GM12878 (cell line): ENCODE data around the gene TTC16. TPM values are rescaled to one million over a fixed set of nuclear protein-coding genes. Genes with fewer than 3 reads are reported as not detected.

Experiments used
- GABPA ChIP-seq: IDR thresholded peaks from 2 replicates; pipeline ENCODE4 v1.6.1; 2014; ENCODE audit warnings: antibody characterized with exemption, low read depth, mild to moderate bottlenecking, inconsistent platforms
- HDAC2 ChIP-seq: fragments of 200-600 bp; sonication (generic); IDR thresholded peaks from 2 replicates; pipeline ENCODE4 v1.6.1; 2017
- MEF2B ChIP-seq: fragments of 450-650 bp; IDR thresholded peaks from 2 replicates; pipeline ENCODE4 v1.6.1; 2018; ENCODE audit warnings: mild to moderate bottlenecking, moderate library complexity; ENCODE audit not compliant: partially characterized antibody, poor library complexity, severe bottlenecking
- NFXL1 ChIP-seq: fragments of 450-650 bp; IDR thresholded peaks from 2 replicates; pipeline ENCODE4 v1.6.1; 2017; ENCODE audit warnings: antibody characterized with exemption, mild to moderate bottlenecking, borderline replicate concordance
- NR2F1 ChIP-seq: fragments of 450-650 bp; conservative IDR thresholded peaks from 2 replicates; pipeline ENCODE4 v1.6.1; 2017; ENCODE audit warnings: mild to moderate bottlenecking
- RAD21 ChIP-seq: IDR thresholded peaks from 2 replicates; pipeline ENCODE4 v1.6.1; 2011; ENCODE audit warnings: mild to moderate bottlenecking, low read depth, low read length, moderate library complexity; ENCODE audit not compliant: insufficient read depth
- RUNX3 ChIP-seq: IDR thresholded peaks from 2 replicates; pipeline ENCODE4 v1.6.1; 2012; ENCODE audit warnings: low read length, inconsistent platforms
- TCF7 ChIP-seq: IDR thresholded peaks from 2 replicates; pipeline ENCODE4 v1.6.1; 2014; ENCODE audit warnings: antibody characterized with exemption, borderline replicate concordance
- YY1 ChIP-seq: IDR thresholded peaks from 2 replicates; pipeline ENCODE4 v1.6.1; 2011; ENCODE audit warnings: low read depth, mild to moderate bottlenecking, low read length
- ZNF24 ChIP-seq: fragments of 450-650 bp; IDR thresholded peaks from 2 replicates; pipeline ENCODE4 v1.6.1; 2017; ENCODE audit warnings: antibody characterized with exemption, mild to moderate bottlenecking
- polyA plus RNA-seq, 11 experiments: library from polyadenylated mRNA; depleted of rRNA in 4 of 11; unstranded in 6 of 11; stranded (reverse) in 5 of 11; fragments of >200 nt; fragmentation: Nextera tagmentation in 4 of 11; fragmentation: Illumina TruSeq in 1 of 11; extraction: Ambion mirVana in 4 of 11; extraction: Trizol in 1 of 11; gene quantifications; 1 replicate in 1 of 11; 2 replicates in 10 of 11; pipeline versions ENCODE4 v1.2.1 to v1.2.3, GENCODE V29; 2011 to 2016; ENCODE audit warnings: inconsistent platforms in 2 of 11, missing spikeins in 2 of 11, low read depth in 1 of 11
- total RNA-seq, 4 experiments: library from RNA; depleted of rRNA in 3 of 4; stranded (reverse); fragments of >200 nt in 3 of 4; fragmentation: Illumina TruSeq in 1 of 4; extraction: Trizol in 1 of 4; gene quantifications; 2 replicates each; pipeline versions ENCODE4 v1.2.1 to v1.2.3, GENCODE V29; 2013 to 2021
- TF ChIP-seq, protein P1 (sequence below): fragments of 450-650 bp; IDR thresholded peaks from 2 replicates; pipeline ENCODE4 v1.6.1; 2017; ENCODE audit warnings: mild to moderate bottlenecking, moderate library complexity
- TF ChIP-seq, protein P2 (sequence below): IDR thresholded peaks from 2 replicates; pipeline ENCODE4 v1.6.1; 2012; ENCODE audit warnings: mild to moderate bottlenecking, low read depth, low read length
- TF ChIP-seq, protein P3 (sequence below): fragments of 450-650 bp; IDR thresholded peaks from 2 replicates; pipeline ENCODE4 v1.6.1; 2017; ENCODE audit warnings: mild to moderate bottlenecking
- TF ChIP-seq, protein P4 (sequence below): fragments of 150-350 bp; IDR thresholded peaks from 2 replicates; pipeline ENCODE4 v1.6.1; 2014; ENCODE audit warnings: mild to moderate bottlenecking, low read depth, low read length
- TF ChIP-seq, protein P5 (sequence below): fragments of 450-650 bp; IDR thresholded peaks from 2 replicates; pipeline ENCODE4 v1.6.1; 2018; ENCODE audit warnings: borderline replicate concordance, mild to moderate bottlenecking; ENCODE audit not compliant: partially characterized antibody

The TTC16 gene
- total and polyA plus RNA-seq, 10 of the 15 experiments (the other 5 are each of a cell fraction or from before 2014, with no cell fraction given): 0.03 TPM; not detected in 9

DNA sequence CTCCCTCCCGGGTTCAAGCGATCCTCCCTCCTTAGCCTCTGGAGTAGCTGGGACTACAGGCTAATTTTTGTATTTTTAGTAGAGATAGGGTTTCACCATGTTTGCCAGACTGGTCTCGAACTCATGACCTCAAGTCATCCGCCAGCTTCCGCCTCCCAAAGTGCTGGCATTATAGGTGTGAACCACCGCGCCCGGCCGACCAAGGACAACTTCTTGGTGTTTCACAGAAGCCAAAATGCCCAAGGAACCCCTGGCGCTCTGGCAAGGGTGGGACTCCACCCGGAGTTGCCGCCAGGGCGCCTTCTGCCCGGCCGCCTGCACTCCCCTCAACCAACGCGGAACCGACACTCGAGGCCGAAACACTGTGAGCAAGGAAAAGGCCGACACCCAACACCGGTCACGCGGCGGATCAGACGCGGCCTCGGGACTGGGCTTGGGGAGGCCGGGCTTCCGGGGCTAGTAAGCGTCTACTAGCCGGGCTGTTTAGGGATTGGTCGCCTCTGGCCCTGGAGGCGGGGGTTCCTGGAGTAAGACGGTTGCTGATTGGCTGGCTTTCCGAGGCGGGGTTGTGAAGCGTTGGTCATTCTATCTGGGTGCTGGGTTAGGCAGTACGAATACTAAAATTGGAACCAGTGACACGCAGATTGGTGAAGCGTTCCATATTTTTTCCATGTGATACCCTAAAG lies 16.8 kb upstream of the TTC16 start (continued):
- TF ChIP-seq, protein P1, sequence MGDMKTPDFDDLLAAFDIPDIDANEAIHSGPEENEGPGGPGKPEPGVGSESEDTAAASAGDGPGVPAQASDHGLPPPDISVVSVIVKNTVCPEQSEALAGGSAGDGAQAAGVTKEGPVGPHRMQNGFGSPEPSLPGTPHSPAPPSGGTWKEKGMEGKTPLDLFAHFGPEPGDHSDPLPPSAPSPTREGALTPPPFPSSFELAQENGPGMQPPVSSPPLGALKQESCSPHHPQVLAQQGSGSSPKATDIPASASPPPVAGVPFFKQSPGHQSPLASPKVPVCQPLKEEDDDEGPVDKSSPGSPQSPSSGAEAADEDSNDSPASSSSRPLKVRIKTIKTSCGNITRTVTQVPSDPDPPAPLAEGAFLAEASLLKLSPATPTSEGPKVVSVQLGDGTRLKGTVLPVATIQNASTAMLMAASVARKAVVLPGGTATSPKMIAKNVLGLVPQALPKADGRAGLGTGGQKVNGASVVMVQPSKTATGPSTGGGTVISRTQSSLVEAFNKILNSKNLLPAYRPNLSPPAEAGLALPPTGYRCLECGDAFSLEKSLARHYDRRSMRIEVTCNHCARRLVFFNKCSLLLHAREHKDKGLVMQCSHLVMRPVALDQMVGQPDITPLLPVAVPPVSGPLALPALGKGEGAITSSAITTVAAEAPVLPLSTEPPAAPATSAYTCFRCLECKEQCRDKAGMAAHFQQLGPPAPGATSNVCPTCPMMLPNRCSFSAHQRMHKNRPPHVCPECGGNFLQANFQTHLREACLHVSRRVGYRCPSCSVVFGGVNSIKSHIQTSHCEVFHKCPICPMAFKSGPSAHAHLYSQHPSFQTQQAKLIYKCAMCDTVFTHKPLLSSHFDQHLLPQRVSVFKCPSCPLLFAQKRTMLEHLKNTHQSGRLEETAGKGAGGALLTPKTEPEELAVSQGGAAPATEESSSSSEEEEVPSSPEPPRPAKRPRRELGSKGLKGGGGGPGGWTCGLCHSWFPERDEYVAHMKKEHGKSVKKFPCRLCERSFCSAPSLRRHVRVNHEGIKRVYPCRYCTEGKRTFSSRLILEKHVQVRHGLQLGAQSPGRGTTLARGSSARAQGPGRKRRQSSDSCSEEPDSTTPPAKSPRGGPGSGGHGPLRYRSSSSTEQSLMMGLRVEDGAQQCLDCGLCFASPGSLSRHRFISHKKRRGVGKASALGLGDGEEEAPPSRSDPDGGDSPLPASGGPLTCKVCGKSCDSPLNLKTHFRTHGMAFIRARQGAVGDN: peak; percentile 85
- TF ChIP-seq NFXL1 (no peak), RUNX3 (0 out of 2 replicates have a peak, but pooled peaks have one; percentile 15), ZNF24 (no peak), RAD21 (no peak), HDAC2 (no peak), GABPA (0 out of 2 replicates have a peak, but pooled peaks have one; percentile 20), NR2F1 (no peak), TCF7 (no peak), MEF2B (peak; percentile 37), YY1 (no peak)
- TF ChIP-seq, protein P2, sequence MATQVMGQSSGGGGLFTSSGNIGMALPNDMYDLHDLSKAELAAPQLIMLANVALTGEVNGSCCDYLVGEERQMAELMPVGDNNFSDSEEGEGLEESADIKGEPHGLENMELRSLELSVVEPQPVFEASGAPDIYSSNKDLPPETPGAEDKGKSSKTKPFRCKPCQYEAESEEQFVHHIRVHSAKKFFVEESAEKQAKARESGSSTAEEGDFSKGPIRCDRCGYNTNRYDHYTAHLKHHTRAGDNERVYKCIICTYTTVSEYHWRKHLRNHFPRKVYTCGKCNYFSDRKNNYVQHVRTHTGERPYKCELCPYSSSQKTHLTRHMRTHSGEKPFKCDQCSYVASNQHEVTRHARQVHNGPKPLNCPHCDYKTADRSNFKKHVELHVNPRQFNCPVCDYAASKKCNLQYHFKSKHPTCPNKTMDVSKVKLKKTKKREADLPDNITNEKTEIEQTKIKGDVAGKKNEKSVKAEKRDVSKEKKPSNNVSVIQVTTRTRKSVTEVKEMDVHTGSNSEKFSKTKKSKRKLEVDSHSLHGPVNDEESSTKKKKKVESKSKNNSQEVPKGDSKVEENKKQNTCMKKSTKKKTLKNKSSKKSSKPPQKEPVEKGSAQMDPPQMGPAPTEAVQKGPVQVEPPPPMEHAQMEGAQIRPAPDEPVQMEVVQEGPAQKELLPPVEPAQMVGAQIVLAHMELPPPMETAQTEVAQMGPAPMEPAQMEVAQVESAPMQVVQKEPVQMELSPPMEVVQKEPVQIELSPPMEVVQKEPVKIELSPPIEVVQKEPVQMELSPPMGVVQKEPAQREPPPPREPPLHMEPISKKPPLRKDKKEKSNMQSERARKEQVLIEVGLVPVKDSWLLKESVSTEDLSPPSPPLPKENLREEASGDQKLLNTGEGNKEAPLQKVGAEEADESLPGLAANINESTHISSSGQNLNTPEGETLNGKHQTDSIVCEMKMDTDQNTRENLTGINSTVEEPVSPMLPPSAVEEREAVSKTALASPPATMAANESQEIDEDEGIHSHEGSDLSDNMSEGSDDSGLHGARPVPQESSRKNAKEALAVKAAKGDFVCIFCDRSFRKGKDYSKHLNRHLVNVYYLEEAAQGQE: no peak
- TF ChIP-seq, protein P3, sequence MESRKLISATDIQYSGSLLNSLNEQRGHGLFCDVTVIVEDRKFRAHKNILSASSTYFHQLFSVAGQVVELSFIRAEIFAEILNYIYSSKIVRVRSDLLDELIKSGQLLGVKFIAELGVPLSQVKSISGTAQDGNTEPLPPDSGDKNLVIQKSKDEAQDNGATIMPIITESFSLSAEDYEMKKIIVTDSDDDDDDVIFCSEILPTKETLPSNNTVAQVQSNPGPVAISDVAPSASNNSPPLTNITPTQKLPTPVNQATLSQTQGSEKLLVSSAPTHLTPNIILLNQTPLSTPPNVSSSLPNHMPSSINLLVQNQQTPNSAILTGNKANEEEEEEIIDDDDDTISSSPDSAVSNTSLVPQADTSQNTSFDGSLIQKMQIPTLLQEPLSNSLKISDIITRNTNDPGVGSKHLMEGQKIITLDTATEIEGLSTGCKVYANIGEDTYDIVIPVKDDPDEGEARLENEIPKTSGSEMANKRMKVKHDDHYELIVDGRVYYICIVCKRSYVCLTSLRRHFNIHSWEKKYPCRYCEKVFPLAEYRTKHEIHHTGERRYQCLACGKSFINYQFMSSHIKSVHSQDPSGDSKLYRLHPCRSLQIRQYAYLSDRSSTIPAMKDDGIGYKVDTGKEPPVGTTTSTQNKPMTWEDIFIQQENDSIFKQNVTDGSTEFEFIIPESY: no peak
- TF ChIP-seq, protein P4, sequence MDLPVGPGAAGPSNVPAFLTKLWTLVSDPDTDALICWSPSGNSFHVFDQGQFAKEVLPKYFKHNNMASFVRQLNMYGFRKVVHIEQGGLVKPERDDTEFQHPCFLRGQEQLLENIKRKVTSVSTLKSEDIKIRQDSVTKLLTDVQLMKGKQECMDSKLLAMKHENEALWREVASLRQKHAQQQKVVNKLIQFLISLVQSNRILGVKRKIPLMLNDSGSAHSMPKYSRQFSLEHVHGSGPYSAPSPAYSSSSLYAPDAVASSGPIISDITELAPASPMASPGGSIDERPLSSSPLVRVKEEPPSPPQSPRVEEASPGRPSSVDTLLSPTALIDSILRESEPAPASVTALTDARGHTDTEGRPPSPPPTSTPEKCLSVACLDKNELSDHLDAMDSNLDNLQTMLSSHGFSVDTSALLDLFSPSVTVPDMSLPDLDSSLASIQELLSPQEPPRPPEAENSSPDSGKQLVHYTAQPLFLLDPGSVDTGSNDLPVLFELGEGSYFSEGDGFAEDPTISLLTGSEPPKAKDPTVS: no peak
- TF ChIP-seq, protein P5, sequence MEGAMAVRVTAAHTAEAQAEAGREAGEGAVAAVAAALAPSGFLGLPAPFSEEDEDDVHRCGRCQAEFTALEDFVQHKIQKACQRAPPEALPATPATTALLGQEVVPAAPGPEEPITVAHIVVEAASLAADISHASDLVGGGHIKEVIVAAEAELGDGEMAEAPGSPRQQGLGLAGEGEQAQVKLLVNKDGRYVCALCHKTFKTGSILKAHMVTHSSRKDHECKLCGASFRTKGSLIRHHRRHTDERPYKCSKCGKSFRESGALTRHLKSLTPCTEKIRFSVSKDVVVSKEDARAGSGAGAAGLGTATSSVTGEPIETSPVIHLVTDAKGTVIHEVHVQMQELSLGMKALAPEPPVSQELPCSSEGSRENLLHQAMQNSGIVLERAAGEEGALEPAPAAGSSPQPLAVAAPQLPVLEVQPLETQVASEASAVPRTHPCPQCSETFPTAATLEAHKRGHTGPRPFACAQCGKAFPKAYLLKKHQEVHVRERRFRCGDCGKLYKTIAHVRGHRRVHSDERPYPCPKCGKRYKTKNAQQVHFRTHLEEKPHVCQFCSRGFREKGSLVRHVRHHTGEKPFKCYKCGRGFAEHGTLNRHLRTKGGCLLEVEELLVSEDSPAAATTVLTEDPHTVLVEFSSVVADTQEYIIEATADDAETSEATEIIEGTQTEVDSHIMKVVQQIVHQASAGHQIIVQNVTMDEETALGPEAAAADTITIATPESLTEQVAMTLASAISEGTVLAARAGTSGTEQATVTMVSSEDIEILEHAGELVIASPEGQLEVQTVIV: peak; percentile 20
